ENCODE data around the gene RANBP3L.

RANBP3L gene

DNA sequence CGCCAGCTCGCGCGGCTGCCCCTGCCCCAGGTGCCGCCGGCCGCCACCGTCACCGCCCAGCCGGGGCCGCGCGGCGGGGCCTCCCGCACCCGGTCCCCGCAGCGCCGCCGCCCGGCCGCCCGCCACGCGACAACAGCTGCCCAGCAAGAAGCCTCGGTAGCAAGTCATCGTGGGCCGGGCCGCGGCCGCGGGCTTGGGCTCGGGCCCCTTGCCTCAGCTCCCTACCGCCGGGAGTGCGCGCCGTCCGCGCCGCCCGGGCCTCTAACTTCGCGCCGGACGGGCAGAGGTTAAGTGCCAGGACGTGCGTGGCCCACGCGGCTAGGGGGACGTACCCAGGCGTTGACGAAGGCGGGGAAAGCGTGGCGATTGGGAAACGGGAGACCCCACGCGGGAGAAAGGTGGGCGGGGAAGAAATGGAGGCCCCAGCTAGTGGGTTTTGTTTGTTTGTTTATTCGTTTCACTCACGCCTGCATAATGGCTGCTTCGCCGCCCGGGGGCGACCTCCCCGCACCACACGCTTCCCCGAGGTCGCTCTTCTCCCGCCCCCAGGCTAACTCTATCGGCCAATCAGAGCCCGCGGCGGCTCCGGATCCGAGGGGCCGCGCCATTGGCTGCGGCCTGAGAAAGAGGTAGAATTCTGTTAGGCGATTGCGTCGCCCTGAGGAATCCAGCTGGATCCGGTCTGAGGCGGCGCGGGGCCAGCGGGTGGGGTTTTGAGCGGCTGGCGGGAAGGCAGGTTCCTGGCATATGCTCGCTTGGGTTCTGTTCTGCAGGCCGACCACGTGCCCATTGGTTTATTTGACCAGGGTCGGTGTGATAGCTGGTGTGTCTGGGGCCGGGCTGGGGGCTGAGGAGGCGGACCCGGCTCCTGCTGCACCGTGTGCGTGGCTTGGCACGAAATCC, 59.8 kb downstream of the RANBP3L start, which contains the start of gene NADK2:
TSS of gene NADK2 (minus strand) at position 295 of the 903 bp plus-strand sequence. CDS start at position 168, 127 bp downstream.
- peak; percentile 98 for DNase-seq

- no peak for DNase-seq
These were observed 60.7 kb downstream of the RANBP3L start for GRCh38 chr5:36240779-36241630.

- DNase-seq: no peak
These were observed 62.1 kb downstream of the RANBP3L start for GRCh38 chr5:36239370-36240293.

GRCh38 chr5:36238502-36239295, 63.0 kb downstream of the RANBP3L start:
- no peak for DNase-seq

DNA sequence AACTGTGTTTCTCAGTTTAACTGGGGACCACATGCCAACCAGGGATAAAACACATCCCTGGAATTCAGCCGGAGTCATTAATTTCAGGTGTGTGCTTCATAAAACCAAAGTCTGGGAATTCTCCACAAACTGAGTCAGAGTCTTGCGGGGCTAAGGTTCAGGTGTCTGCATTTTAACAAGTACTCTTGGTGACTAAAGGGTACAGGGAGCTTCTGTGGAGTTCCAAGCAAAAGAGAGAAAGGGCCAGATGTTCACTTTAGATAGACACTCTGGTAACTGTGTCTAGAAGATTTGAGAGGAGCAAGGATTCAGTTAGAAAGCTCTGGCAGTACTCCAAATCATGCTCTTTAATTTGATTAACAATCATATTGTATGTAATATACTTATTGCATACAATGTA, 64.0 kb downstream of the RANBP3L start:
- no peak for DNase-seq

DNA sequence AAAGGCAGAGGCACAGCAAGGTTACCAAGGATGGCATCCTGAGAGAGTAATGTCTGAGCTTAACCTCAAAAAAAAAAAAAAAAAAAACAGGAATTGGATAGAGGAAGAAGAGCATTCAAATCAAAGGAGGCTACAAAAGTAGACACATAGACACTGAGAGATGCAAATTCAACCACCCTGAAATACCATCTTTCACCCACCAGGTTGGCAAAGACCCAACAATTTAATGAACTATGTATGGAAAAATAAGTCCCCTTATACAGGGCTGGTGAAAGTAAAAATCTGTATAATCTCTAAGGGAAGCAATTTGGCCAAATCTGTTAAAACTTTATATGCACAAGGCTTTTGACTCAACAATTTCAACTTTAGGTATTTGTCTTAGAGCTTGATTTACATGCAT, 64.9 kb downstream of the RANBP3L start:
- DNase-seq: no peak

- DNase-seq: no peak
These were observed 69.2 kb downstream of the RANBP3L start for GRCh38 chr5:36232533-36232932.

DNA sequence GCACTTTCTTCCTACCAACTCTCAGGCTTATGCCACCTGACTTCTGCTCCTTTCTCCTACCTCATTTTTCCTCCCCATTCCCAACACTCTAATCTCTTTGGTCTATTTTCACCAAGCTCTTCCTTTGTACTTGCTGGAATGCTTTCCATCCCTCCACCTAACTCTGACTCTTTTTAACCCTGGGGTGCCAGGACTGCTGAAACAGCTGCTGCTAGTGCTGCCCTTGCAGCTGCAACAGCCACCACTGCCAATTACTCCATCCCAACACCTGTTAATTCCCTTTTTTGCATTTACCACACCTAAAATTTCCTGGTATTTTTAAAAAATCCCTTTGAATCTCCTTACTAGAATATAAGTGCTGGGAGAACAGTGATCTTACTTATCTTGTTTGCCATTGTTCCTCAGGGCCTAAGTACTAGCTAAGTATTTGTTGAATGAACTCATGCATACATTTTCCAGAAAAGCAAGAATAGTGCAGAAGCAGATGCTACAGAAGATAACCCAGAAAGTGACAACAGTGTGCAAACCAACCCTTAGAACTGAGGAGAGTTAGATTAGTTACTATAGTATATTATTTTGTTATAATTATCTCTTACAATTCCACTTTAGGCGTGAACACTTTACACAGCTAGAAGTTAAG, 71.4 kb downstream of the RANBP3L start:
- no peak for DNase-seq

- DNase-seq: no peak
These were observed 73.2 kb downstream of the RANBP3L start for GRCh38 chr5:36228505-36228904.

- no peak for DNase-seq
These were observed 74.7 kb downstream of the RANBP3L start for GRCh38 chr5:36227046-36227445.

DNA sequence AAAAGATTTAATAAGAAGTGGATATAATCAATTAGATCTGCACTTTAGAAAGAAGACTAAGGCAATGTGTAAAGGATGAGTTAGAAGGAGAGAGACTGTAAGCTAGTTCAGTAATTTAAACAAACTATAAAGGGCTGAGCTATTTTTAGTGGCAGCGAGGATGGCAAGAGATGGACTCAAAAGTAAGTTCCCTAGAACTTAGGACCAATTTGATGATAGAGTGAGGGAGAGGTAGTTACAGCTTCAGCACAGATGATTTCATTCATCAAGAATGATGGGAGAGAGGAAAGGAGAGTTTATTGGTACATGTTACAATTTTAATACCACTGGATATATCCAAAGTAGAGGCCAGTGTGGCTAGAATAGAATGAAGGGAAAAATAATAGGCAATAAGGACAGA, 79.1 kb downstream of the RANBP3L start:
- no peak for DNase-seq

DNA sequence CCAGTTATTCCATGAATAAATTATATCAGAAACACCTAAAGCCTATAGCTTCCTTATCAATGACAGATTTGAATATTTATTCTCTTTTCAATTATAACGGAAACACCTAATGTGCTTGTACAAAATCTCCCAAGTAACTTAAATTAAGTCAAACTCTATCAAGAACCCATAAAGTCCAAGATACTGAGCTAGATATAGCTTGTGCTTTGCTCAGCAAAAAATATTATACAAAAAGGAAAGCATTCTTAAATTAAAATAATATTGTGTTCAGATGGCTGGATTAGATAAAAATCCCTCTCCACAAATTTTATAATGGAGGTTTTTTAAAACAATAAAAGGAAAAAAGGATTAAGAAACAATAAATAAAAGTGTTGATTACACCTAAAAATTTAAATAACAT, 83.7 kb downstream of the RANBP3L start:
- no peak for DNase-seq

DNA sequence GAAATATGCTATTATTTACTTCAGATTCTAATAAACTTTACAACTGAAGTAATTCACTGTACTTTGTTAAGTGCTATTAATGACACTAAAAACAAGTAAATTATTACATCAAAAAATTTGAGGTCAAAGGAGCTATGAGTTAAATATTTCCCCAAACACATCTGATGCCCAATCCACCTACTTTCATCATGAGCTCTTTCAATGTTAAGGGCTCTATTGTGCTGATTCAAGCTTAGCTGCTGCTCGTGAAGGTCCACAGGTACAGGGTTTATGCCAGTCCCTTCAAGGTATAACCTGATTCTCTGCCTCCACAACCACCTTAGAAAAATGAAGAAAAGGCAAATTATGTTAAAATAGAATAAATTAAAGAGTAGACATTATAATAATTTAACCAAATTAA, 84.1 kb downstream of the RANBP3L start:
- DNase-seq: no peak

DNA sequence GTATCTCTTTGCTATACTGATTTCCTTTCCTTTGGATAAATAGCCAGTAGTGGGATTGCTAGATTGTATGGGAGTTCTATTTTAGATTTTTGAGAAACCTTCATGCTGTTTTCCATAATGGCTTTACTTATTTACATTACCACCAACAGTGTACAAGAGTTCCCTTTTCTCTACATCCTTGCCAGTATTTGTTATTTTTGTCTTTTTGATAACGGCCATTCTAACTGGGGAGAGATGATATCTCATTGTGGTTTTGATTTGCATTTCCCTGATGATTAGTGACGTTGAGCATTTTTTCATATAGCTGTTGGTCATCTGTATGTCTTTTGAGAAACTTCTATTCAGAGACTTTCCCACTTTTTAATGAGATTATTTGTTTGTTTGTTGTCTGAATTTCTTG, 85.8 kb downstream of the RANBP3L start:
- no peak for DNase-seq

DNA sequence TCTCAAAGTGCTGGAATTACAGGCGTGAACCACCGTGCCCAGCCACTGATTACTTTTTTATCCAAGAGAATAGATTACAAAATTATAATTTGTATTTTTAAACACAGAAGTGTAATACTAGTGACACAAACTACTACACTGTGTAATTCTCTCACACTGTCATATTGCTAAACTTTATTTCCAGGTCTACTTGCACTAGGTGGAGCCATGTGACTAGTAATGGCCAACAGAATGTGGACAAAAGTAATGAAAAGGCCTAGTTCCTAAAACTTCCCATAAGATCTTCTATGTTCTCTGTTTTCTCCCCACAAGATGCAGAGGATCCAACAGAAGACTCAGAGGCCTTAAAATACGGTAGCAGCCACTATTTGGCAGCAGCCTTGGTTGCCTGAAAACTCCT, 87.3 kb downstream of the RANBP3L start:
- no peak for DNase-seq

- DNase-seq: no peak
These were observed 92.0 kb downstream of the RANBP3L start for GRCh38 chr5:36209664-36210063.

DNA sequence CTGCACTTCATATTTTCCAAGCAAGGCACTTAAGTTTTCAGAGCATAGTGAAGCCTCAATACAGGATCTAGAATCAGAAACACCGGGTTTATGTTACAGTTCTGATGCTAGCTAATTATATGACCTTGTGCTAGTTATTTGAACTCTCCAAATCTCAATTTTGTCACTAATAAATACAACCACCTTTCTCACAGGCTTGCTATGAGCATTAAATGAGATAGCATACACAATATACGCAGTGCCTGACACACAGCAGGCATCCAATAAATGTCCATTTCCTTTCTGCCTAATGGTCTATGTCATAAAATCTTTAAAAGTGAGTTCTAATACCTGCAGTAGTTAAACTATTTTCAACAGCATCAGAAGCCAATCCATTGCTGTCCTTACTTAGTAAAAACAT, 92.9 kb downstream of the RANBP3L start:
- no peak for DNase-seq

GRCh38 chr5:36206913-36207312, 94.8 kb downstream of the RANBP3L start:
- DNase-seq: no peak

DNA sequence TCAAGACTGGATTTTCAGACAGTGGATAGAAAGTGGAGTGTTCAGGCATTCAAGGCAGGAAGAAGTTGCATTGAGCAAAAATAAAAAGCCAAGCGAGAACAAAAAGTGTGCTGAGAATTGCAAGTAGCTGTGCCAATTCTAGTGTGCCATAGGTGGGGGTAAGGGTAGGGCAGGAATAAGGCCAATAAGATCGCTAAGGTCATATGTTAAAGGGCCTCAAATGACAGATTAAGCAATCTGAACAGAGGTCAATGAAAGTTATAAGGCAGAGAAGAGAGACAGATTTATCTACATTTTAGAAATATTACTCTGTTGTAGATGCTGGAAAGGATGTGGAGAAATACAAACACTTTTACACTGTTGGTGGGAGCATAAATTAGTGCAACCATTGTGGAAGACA, 96.4 kb downstream of the RANBP3L start:
- DNase-seq: no peak

GRCh38 chr5:36202521-36202961, 99.2 kb downstream of the RANBP3L start:
- DNase-seq: no peak

GRCh38 chr5:36200513-36200912, 101.2 kb downstream of the RANBP3L start:
- no peak for DNase-seq

Data from NCI-H446 treated with DMSO at 0.1 percent for 48 hours (cell line).